Effector memory CD4-positive, alpha-beta T cell (primary cell): ENCODE measurements around the gene HES7.

ENCODE experiments used
- DNase-seq, 3 donors: peaks; one replicate each; pipeline ENCODE4 v3.0.0-alpha.2; 2020
- H3K27ac ChIP-seq: 2 replicates; pipeline ENCODE4 v1.7.0; 2013; ENCODE audit warnings: mild to moderate bottlenecking, low read length, moderate library complexity; ENCODE audit not compliant: insufficient read depth, poor library complexity, severe bottlenecking
- H3K27me3 ChIP-seq: replicated peaks from 2 replicates; pipeline ENCODE4 v1.7.0; 2013; ENCODE audit warnings: mild to moderate bottlenecking, low read length; ENCODE audit not compliant: insufficient read depth, control insufficient read depth, poor library complexity, severe bottlenecking
- H3K36me3 ChIP-seq: 2 replicates; pipeline ENCODE4 v1.7.0; 2013; ENCODE audit warnings: mild to moderate bottlenecking, low read length, moderate library complexity; ENCODE audit not compliant: control insufficient read depth, insufficient read depth
- H3K4me1 ChIP-seq: 2 replicates; pipeline ENCODE4 v1.7.0; 2013; ENCODE audit warnings: low read length, mild to moderate bottlenecking; ENCODE audit not compliant: control insufficient read depth, insufficient read depth, poor library complexity, severe bottlenecking
- H3K4me3 ChIP-seq: 2 replicates; pipeline ENCODE4 v1.7.0; 2013; ENCODE audit warnings: low read length, low read depth, mild to moderate bottlenecking; ENCODE audit not compliant: insufficient read depth, poor library complexity, severe bottlenecking
- H3K9me3 ChIP-seq: 2 replicates; pipeline ENCODE4 v1.7.0; 2013; ENCODE audit warnings: mild to moderate bottlenecking, low read length, moderate library complexity; ENCODE audit not compliant: control insufficient read depth

Gene HES7

GRCh38 chr17:8155231-8155995, 31.5 kb upstream of the HES7 start:
- Histone ChIP-seq H3K36me3 (peaks cover 22% of the 10 kb centered on the region), H3K4me1 (peaks cover 60% of the 10 kb centered on the region), H3K9me3 (no peaks in the 10 kb centered on the region), H3K27ac (peak overlapping the region; percentile 100), H3K4me3 (peak overlapping the region; percentile 94), H3K27me3 (no peaks in the 10 kb centered on the region)
- DNase-seq: no peak

- peaks cover 62% of the 10 kb centered on the region for H3K4me1 ChIP-seq
- H3K9me3 ChIP-seq: no peaks in the 10 kb centered on the region
- H3K27me3 ChIP-seq: no peaks in the 10 kb centered on the region
- peaks cover 23% of the 10 kb centered on the region for H3K36me3 ChIP-seq
- no peak for DNase-seq
- H3K4me3 ChIP-seq: peak overlapping the region; percentile 94
- peak overlapping the region; percentile 100 for H3K27ac ChIP-seq
Measured at GRCh38 chr17:8154608-8155155, 30.8 kb upstream of the HES7 start.

- H3K27ac ChIP-seq: peak overlapping the region; percentile 100
- H3K36me3 ChIP-seq: peaks cover 23% of the 10 kb centered on the region
- no peaks in the 10 kb centered on the region for H3K27me3 ChIP-seq
- no peaks in the 10 kb centered on the region for H3K9me3 ChIP-seq
- peak; percentile 92 to 93 (median 93) for DNase-seq
- H3K4me3 ChIP-seq: peak overlapping the region; percentile 94
- peaks cover 62% of the 10 kb centered on the region for H3K4me1 ChIP-seq
Measured at GRCh38 chr17:8153957-8154607, 30.2 kb upstream of the HES7 start.

GRCh38 chr17:8153525-8153956, 29.6 kb upstream of the HES7 start:
- DNase-seq: peak in 1 of 3 donors; percentile 35
- no peaks in the 10 kb centered on the region for H3K9me3 ChIP-seq
- peak overlapping the region; percentile 100 for H3K27ac ChIP-seq
- H3K4me3 ChIP-seq: peak overlapping the region; percentile 94
- peaks cover 26% of the 10 kb centered on the region for H3K36me3 ChIP-seq
- H3K27me3 ChIP-seq: no peaks in the 10 kb centered on the region
- peaks cover 62% of the 10 kb centered on the region for H3K4me1 ChIP-seq

GRCh38 chr17:8153031-8153451, 29.1 kb upstream of the HES7 start:
- peak overlapping the region; percentile 54 for H3K4me3 ChIP-seq
- no peak for DNase-seq

GRCh38 chr17:8152112-8152775, 28.3 kb upstream of the HES7 start, which contains the start of gene PER1:
TSS of gene PER1 (minus strand) at chr17:8152404. CDS start at chr17:8150706, 1,698 bp downstream.
- H3K36me3 ChIP-seq: peaks cover 34% of the 10 kb centered on the region
- H3K9me3 ChIP-seq: no peaks in the 10 kb centered on the region
- H3K4me1 ChIP-seq: peaks cover 62% of the 10 kb centered on the region
- H3K4me3 ChIP-seq: peak within 1 kb of the TSS; percentile 54
- H3K27me3 ChIP-seq: no peaks in the 10 kb centered on the region
- peak within 1 kb of the TSS; percentile 100 for H3K27ac ChIP-seq
- DNase-seq: peak; percentile 82 to 86 (median 85)

More at GRCh38 chr17:8153031-8153451, 29.1 kb upstream of the HES7 start:
- H3K27ac ChIP-seq: peak overlapping the region; percentile 100
- no peaks in the 10 kb centered on the region for H3K27me3 ChIP-seq
- H3K36me3 ChIP-seq: peaks cover 26% of the 10 kb centered on the region
- no peaks in the 10 kb centered on the region for H3K9me3 ChIP-seq
- H3K4me1 ChIP-seq: peaks cover 62% of the 10 kb centered on the region

- peaks cover 56% of the 10 kb centered on the region for H3K4me1 ChIP-seq
- no peaks in the 10 kb centered on the region for H3K27me3 ChIP-seq
- DNase-seq: peak in 1 of 3 donors; percentile 42
- peak overlapping the region; percentile 100 for H3K27ac ChIP-seq
- H3K36me3 ChIP-seq: peaks cover 39% of the 10 kb centered on the region
- no peaks in the 10 kb centered on the region for H3K9me3 ChIP-seq
- H3K4me3 ChIP-seq: peak overlapping the region; percentile 54
Measured at GRCh38 chr17:8151641-8152111, 27.8 kb upstream of the HES7 start.

- DNase-seq: peak; percentile 85 to 87 (median 87)
- Histone ChIP-seq H3K9me3 (no peaks in the 10 kb centered on the region), H3K27ac (peak overlapping the region; percentile 100), H3K4me3 (peak overlapping the region; percentile 54), H3K4me1 (peaks cover 55% of the 10 kb centered on the region), H3K27me3 (no peaks in the 10 kb centered on the region), H3K36me3 (peaks cover 44% of the 10 kb centered on the region)
Measured at GRCh38 chr17:8151120-8151640, 27.3 kb upstream of the HES7 start.
